Osteocyte (in vitro differentiated cells): ENCODE data around the gene PRKCE. TPM values are rescaled to one million over a fixed set of nuclear protein-coding genes. Genes with fewer than 3 reads are reported as not detected.

Source experiments
- DNase-seq: peaks from one replicate; pipeline ENCODE4 v3.0.0; 2021; ENCODE audit warnings: mixed read lengths; ENCODE audit not compliant: unreplicated experiment; ENCODE audit errors: extremely low spot score
- H3K27ac Mint-ChIP-seq: one replicate; pipeline ENCODE4 v1.8.0; 2021; ENCODE audit warnings: mild to moderate bottlenecking, mixed read lengths; ENCODE audit not compliant: unreplicated experiment
- H3K27me3 Mint-ChIP-seq: one replicate; pipeline ENCODE4 v1.8.0; 2021; ENCODE audit warnings: mixed read lengths; ENCODE audit not compliant: unreplicated experiment
- H3K36me3 Mint-ChIP-seq: one replicate; pipeline ENCODE4 v1.8.0; 2021; ENCODE audit warnings: mixed read lengths; ENCODE audit not compliant: unreplicated experiment
- H3K4me1 Mint-ChIP-seq: one replicate; pipeline ENCODE4 v1.8.0; 2021; ENCODE audit warnings: mixed read lengths; ENCODE audit not compliant: unreplicated experiment
- H3K4me3 Mint-ChIP-seq: one replicate; pipeline ENCODE4 v1.8.0; 2021; ENCODE audit warnings: mild to moderate bottlenecking, moderate library complexity, mixed read lengths; ENCODE audit not compliant: unreplicated experiment
- H3K9me3 Mint-ChIP-seq: one replicate; pipeline ENCODE4 v1.8.0; 2021; ENCODE audit warnings: mixed read lengths; ENCODE audit not compliant: unreplicated experiment
- CTCF ChIP-seq: fragments of 200-600 bp; sonication (generic); IDR thresholded peaks from 2 replicates; pipeline ENCODE4 v1.5.0; 2021; ENCODE audit warnings: antibody characterized with exemption, mild to moderate bottlenecking, moderate library complexity
- total RNA-seq: library from RNA; stranded (reverse); gene quantifications from 2 replicates; pipeline ENCODE4 v1.2.1, GENCODE V29; 2021

PRKCE gene
- total RNA-seq, 1 donor from 2014 or later: 13.8 TPM

GRCh38 chr2:45938649-45939511 lies 287.4 kb downstream of the PRKCE start:
- H3K27ac Mint-ChIP-seq: peak overlapping the region; percentile 84
- peak overlapping the region; percentile 8 for H3K4me3 Mint-ChIP-seq
- DNase-seq: peak; percentile 95
- no peaks in the 10 kb centered on the region for H3K36me3 Mint-ChIP-seq
- no peaks in the 10 kb centered on the region for H3K9me3 Mint-ChIP-seq
- H3K4me1 Mint-ChIP-seq: peaks cover 57% of the 10 kb centered on the region
- no peak for TF ChIP-seq CTCF
- no peaks in the 10 kb centered on the region for H3K27me3 Mint-ChIP-seq

DNA sequence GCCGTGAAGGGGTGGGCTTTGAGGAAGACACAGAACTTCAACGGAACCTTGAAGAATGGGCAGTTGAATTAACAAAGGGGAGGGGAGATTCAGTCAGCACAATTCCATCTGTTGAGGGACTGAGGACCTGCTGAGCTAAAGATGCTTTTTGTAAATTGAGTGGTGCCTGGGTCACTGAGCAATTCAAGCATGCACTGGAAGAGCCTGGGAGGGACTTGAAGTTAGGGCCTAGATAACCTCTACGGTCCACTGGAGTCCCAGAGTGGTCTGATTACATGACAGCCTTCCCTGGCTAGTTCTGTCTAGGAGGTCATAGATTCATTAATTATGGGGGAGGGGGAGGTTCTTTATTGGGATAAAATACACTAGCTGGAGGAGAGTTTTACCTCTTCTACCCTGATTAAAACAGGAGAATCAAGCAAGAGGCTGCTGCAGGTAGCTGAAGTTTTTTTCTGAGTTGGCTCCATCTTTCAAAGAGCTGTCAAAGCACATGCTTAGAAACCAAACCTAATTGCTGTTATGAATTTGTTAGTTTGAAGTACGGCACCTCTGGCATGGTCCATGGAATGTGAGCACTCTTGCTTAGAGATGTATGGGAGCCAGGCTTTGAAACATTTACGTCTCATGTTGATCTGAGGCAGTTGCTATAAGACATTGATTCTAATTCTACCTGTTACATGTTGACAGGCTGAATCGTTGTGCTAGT lies 290.2 kb downstream of the PRKCE start:
- TF ChIP-seq CTCF: no peak
- H3K27me3 Mint-ChIP-seq: no peaks in the 10 kb centered on the region
- peaks cover 56% of the 10 kb centered on the region for H3K4me1 Mint-ChIP-seq
- no peak for DNase-seq
- H3K4me3 Mint-ChIP-seq: no peak overlapping the region
- H3K9me3 Mint-ChIP-seq: no peaks in the 10 kb centered on the region
- no peak overlapping the region for H3K27ac Mint-ChIP-seq
- no peaks in the 10 kb centered on the region for H3K36me3 Mint-ChIP-seq

DNA sequence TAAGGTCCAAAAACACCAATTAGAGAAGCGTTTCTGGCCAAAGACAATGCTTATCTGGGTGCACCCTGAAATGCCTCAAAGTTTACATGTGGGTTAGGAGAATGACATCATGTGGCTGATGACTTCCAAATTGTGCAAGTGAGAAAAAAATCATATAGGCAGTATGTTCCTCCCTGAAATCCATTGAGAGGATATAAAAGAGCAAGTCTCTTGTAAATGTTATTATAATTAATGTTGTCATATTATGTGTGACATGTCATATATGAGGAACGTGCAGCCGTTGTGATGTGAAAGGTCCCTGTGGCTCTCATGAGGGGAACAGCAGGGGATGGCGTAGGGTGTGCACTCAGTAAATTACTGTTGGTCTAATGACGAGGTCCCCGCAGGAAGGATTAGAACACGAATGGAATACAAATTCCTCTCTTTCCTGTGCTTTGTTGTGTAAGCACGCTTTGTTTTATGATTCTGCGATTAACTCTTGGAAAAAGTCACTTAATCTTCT lies 290.8 kb downstream of the PRKCE start:
- no peak for DNase-seq
- H3K27me3 Mint-ChIP-seq: no peaks in the 10 kb centered on the region
- no peaks in the 10 kb centered on the region for H3K9me3 Mint-ChIP-seq
- no peak overlapping the region for H3K27ac Mint-ChIP-seq
- H3K4me3 Mint-ChIP-seq: no peak overlapping the region
- no peaks in the 10 kb centered on the region for H3K36me3 Mint-ChIP-seq
- H3K4me1 Mint-ChIP-seq: peaks cover 52% of the 10 kb centered on the region
- TF ChIP-seq CTCF: no peak

GRCh38 chr2:45943219-45944044 lies 292.0 kb downstream of the PRKCE start:
- H3K4me1 Mint-ChIP-seq: peaks cover 41% of the 10 kb centered on the region
- no peak overlapping the region for H3K27ac Mint-ChIP-seq
- H3K36me3 Mint-ChIP-seq: no peaks in the 10 kb centered on the region
- no peak for TF ChIP-seq CTCF
- DNase-seq: no peak
- H3K9me3 Mint-ChIP-seq: no peaks in the 10 kb centered on the region
- H3K4me3 Mint-ChIP-seq: no peak overlapping the region
- no peaks in the 10 kb centered on the region for H3K27me3 Mint-ChIP-seq
